ELF-1 (cell line): Measurements from ENCODE around the gene SPEF1.
A peak's percentile ranks its signal among the peaks of the same experiment; 100 is the strongest.
"Not testable (repeated sequence)": the region's sequence is repeated elsewhere in the genome, so short reads cannot be mapped to it uniquely, and the experiment has no call there.

ENCODE experiments used
- DNase-seq: peaks from one replicate; pipeline ENCODE4 v3.0.0-alpha.2; 2016; ENCODE audit warnings: low read depth, low spot score

Gene SPEF1

DNA sequence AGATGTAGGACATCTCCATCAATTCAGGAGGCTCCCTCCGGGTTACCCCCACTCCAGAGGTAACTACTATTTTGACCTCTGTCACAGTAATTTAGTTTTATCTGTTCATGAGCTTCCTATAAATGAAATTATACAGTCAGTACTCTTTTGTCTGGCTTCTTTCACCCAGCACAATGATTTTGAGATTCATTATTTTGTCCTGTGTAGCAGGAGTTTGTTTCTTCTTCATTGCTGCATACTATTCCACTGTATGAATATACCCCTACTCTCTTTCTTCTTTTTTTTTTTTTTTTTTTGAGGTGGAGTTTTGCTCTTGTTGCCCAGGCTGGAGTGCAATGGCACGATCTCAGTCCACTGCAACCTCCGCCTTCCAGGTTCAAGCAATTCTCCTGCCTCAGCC lies 27.3 kb upstream of the SPEF1 start:
- DNase-seq: no peak

DNA sequence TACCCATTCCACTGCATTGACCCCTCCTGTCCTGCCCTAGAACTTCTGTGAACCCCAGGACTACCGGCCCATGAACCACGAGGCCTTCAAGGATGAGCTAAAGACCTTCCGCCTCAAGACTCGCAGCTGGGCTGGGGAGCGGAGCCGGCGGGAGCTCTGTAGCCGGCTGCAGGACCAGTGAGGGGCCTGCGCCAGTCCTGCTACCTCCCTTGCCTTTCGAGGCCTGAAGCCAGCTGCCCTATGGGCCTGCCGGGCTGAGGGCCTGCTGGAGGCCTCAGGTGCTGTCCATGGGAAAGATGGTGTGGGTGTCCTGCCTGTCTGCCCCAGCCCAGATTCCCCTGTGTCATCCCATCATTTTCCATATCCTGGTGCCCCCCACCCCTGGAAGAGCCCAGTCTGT lies 23.5 kb upstream of the SPEF1 start:
- DNase-seq: no peak

DNA sequence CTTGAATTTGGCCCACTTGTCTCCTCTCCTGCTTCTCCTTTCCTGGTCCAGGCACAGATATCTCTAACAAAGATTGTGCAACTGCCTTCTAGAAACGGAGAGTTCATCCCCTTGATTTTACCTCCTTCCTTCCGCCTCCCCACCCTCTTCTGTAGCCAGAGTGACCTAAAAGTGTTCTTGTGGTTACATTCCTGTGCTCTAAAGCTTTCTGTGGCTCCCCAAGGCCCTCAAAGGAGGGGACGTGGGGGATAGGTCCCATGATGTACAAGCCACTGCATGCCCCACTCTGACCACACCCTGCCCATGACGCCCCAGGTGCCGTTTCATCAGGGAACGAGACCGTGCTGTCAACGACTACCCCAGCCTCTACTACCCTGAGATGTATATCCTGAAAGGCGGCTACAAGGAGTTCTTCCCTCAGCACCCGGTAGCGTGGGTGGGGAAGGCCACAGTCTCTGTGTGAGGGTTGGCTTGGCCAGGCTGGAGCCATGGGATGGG lies 23.1 kb upstream of the SPEF1 start:
- no peak for DNase-seq

DNA sequence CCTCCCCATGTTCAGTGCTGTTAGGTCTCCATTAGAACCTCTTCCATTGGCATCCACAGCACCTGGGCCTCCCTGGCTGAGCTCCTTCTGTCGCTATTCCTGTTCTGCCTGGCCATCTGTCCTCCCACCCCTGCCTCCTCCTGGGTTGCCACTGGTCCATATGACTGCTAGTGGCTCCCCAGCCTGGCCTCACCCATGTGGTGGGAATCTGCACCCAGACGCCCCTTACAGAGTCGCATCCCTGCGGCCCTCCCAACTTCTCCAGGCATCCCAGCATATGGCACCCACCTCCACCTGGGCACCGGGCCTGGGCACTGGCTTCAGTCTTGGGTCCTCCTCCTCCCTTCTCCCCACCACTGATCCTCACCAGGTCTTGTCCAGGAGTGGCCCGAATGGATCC lies 22.6 kb upstream of the SPEF1 start:
- DNase-seq: no peak

DNA sequence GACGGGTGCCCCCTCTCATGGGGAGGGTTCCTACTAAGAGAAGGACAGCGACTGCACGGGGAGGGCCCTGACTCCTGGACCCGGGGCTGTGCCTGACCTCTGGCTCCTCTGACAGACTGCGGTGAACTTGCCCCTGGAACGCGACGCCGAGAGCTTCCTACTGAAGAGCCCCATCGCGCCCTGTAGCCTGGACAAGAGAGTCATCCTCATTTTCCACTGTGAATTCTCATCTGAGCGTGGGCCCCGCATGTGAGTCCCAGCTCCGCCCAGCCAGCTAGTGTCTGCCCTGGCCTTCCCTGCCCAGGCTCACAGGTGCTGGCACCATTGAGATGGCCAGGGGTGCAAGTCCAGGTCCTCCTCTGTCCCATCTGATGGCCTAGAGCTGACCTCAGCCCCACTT lies 22.0 kb upstream of the SPEF1 start:
- DNase-seq: no peak

DNA sequence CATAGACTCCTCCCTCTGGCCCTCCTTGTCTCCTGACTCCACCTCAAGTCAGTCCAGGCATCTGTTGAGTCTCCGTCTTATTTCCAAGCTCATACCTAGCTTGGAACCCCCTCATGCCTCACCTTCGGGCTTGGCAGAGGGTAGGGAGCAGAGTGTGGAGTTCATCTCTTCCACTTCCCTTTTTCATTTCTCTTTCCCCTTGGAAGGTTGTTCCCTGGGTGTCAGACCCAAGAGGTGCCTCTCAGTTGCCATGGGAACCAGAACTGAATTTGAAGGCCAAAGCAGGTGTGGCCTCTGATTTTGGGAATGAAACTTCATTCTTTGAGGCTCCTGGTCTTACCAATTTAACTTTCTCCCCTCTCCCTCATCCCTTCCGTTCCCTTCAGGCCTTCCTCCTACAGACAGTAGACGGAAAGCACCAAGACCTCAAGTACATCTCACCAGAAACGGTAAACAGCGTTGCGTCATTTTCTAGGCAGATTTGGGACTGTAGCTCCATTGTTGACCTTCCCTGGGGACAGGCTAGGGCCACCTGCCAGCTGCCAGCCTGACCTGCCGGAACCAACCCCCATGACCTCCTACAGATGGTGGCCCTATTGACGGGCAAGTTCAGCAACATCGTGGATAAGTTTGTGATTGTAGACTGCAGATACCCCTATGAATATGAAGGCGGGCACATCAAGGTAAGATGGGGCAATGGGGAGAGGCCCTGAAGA lies 21.4 kb upstream of the SPEF1 start:
- DNase-seq: no peak

DNA sequence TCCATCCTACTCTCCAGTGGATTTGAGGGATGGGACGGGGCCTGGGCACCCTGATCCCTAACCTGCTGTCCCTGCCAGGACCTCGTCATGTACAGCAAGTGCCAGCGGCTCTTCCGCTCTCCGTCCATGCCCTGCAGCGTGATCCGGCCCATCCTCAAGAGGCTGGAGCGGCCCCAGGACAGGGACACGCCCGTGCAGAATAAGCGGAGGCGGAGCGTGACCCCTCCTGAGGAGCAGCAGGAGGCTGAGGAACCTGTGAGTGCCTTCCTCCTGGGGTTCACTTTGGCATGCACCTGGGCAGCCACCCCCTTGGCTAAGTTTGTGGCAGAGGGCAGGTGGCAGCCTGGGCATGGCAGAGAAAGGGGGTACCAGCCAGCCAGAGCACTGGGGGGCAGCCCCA lies 20.6 kb upstream of the SPEF1 start:
- no peak for DNase-seq

DNA sequence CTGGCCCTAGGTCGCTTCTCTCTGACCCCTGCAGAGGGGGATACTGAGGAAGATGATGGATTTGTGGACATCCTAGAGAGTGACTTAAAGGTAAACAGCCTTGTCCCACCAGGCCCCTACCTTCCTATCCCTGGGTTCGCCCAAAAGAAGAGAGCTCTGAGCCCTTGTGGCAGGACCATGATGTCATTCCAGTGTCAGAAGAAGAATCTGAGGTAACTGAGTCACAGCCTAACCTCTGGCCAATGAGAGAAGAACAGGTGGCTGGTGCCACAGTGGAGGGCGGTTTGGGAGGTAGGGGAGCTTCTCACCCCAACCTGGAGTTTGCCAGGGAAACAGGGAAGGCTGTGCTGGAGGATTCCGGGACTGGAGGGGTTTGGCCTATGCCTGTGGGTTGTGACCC lies 20.1 kb upstream of the SPEF1 start:
- DNase-seq: no peak

DNA sequence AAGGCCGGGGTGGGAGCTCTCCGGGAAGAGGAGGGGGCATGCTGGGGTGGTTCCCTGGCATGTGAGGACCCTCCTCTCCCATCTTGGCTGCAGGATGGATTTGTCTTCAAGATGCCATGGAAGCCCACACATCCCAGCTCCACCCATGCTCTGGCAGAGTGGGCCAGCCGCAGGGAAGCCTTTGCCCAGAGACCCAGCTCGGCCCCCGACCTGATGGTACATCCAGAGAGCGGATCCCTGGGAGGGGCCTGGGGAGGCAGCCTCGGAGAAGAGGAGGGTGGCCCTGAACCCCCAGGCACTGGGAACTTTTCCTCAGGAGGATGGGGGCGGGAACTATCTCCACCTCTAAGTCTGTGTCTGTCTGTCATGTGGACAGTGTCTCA lies 19.6 kb upstream of the SPEF1 start:
- no peak for DNase-seq

DNA sequence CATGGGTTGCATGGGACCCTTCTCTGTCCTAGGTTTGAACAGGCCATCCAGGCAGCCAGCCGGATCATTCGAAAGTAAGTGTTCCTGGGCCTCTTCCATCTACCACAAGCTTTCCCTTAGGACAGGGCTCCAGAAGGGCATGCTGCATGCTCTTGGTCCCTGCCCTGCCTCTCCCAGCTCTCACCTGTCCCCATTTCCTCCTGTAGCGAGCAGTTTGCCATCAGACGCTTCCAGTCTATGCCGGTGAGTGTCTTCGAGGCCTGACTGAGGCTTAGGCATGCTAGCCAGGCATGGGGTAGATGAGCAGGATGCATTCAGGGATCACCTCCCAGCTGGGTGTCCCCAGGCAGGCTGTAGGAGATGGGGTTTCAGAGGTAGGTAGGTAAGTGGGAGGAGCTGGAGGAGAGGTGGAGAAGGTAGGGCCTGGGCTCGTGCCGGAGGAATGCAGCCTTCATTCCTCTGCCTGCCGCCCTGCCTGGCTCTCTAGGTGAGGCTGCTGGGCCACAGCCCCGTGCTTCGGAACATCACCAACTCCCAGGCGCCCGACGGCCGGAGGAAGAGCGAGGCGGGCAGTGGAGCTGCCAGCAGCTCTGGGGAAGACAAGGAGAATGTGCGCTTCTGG lies 19.1 kb upstream of the SPEF1 start:
- DNase-seq: peak; percentile 51

DNA sequence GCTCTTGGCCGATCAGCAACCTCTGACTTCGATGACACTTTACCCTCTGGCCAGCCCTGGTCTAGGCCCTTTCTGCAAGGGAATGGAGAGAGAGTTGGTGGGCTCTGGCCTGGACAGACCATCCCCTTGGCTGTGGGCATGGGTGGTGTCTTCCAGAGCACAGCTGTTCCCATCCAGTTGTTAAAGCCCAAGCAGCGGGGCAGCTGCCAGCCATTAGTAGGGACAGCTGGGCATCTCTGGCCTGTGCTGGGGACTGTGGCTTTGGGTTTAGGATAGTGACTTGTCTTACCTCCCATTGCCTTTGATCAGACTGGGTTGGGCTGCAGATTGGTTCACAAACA lies 17.6 kb upstream of the SPEF1 start:
- no peak for DNase-seq

DNA sequence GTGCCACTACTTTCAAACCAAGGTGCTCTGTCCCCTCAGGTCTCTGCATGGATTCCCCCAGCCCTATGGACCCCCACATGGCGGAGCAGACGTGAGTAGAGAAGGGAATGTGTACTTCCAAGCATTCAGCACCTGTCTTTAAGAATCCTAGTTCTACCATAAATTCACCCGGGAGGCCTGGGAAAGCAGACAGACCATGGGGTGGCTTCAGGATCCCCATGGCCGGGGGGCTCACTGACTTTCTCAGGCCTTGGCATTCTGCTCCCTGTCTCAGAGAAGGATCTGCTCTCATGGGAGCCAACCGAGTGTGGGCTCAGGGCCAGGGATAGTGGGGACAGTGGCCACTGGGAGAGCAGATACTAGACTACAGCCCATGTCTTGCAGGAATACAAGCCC lies 17.1 kb upstream of the SPEF1 start:
- no peak for DNase-seq

DNA sequence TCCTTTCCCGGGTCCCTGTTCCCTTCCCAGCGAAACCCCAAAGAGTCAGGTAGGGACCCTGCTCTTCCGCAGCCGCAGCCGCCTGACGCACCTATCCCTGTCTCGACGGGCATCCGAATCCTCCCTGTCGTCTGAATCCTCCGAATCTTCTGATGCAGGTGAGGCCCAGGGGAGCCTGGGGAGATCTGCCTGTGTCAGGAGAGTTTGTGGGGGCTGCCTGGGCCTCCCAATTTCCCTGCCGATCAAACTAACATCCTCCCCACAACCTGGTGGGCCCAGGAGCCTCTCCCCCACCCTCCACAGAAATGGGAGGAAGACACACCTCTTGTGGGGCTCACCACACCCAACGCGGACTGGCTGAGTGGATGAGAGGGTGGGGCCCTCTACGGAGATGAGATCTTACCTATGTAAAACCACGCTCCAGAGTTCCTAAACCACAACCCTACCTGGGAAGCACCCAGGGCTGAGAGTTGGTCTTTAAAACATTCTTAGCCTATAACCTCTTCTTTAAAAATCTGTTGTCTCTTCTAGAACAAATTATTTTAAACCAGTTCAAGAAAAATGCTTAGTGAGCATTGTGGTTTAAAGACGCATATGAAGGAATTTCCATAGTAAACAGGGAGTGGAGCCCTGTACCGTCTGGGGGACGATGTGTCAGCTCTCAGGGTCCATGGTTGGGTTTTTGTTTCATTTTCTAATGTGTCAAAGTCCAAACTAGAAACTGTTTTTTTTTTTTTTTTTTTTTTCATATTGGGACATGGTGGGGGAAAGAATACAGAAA lies 16.5 kb upstream of the SPEF1 start:
- no peak for DNase-seq

DNA sequence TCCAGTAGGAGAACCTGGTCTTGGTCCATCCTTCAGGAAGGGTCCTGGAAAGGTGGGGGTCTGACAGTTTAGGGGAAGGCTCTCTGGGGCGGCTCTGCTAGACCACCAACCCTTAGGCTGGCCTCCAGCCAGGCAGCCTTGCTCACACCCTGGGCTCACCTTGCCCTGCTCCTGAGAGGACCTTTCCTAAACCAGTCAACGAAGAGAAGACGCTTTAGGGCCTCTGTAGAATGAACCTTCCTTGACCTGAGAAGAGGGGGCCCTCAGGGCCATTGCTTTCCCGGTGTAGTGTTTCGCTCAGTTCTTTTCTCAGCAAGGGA lies 15.9 kb upstream of the SPEF1 start:
- no peak for DNase-seq

DNA sequence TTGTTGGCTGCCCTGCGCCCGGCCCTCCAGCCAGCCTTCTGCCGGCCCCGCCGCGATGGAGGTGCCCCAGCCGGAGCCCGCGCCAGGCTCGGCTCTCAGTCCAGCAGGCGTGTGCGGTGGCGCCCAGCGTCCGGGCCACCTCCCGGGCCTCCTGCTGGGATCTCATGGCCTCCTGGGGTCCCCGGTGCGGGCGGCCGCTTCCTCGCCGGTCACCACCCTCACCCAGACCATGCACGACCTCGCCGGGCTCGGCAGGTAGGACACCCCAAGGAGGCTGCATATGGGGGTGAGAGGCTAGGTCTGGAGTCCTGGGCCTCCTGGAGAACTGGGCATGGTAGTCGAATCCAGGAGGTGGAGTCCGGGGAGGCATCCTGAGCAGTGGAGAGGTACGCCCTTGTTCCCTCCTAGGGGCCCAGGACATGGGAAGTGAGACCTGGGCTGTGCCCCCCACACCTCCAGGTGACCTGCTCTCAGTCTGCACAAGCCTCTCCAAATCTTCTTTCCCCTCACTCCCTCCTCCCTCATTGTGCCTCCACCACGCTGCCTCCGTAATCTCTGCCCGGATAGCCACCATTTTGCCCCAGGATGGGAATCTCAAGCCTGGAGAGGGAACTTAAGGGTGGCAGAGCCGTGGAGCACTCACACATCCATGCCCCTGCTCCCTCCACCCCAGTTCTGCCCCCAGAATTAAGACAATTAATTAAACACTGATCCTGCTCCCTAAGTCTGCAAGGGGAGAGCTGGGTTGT lies 15.4 kb upstream of the SPEF1 start:
- DNase-seq: no peak

DNA sequence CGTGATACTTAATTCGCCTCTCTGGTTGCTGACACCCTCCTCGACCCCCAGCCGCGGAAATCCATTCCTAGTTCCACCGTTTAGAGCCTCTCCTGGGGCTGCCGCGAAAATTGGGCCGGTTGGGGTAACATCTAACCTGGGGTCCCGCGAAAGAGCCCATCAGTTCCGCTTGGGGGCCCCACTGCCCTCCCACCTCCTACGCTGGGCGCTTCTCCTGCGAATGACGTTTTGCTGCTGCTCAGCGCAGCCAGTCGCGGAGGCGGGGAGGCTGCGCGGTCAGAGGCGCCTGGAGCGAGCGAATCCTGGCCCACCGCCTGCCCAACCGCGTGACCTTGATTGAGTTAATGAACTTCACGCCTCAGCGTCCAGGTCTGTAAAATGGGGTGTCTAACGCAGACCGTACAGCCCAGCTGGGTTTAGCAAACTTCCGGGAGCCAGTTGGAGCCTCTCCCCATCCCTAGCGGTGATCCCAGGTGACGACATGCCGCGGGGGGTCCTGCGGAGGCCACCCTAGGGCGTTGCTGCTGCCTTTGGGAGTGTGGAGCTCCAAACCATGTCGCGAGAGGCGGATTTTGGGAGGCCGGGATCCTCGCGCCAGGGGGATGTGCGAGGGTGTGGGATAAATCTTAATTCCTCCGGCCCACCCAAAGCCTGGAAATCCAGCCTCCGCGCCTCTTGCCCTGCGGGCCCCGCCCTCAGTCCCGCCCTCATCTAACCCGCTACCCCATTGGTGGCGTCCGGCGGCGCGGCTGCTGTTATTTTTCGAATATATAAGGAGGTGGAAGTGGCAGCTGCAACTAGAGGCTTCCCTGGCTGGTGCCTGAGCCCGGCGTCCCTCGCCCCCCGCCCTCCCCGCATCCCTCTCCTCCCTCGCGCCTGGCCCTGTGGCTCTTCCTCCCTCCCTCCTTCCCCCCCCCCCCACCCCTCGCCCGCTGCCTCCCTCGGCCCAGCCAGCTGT lies 14.5 kb upstream of the SPEF1 start, which contains the start of gene CDC25B:
CDC25B (plus strand) TSS at position 800 of the 958 bp plus-strand sequence. CDS start 222 bp downstream, outside the sequence.
- DNase-seq: peak; percentile 94

DNA sequence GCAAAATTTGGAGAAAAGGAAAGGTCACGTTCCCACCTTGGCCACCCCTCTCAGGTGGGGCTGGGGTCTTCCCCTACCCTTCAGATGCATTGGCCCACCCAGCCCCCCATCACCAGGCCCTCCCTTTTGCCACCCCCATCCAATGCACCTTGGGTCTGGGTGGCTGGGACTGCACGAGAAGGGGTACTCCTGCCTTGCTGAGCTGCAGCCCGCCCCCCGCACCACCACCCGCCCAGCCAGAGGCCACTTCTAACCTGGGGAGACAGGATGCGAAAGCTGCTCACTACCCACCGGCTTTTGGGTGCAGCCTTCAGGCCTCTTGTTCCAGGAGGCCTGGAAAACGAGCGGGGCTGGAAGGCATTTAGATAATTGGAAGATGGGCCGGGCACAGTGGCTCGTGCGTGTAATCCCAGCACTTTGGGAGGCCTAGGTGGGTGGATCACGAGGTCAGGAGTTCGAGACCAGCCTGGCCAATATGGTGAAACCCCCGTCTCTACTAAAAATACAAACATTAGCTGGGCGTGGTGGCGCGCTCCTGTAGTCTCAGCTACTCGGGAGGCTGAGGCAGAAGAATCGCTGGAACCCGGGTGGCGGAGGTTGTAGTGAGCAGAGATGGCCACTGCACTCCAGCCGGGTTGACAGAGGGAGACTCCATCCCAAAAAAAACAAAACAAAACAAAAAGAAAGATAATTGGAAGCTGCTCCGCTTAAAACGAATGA lies 13.6 kb upstream of the SPEF1 start:
- no peak for DNase-seq

DNA sequence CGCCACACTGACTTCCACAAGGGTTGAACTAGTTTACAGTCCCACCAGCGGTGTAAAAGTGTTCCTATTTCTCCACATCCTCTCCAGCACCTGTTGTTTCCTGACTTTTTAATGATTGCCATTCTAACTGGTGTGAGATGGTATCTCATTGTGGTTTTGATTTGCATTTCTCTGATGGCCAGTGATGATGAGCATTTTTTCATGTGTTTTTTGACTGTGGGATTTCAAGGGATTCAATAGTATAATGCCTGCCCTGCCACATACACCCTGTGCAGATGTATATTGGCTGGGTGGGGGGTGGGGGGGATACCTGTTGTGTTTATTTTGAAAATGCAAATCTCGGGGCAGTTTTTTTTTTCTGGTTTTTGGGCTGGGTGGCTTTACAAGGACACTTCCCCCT lies 12.9 kb upstream of the SPEF1 start:
- DNase-seq: not testable (repeated sequence)

DNA sequence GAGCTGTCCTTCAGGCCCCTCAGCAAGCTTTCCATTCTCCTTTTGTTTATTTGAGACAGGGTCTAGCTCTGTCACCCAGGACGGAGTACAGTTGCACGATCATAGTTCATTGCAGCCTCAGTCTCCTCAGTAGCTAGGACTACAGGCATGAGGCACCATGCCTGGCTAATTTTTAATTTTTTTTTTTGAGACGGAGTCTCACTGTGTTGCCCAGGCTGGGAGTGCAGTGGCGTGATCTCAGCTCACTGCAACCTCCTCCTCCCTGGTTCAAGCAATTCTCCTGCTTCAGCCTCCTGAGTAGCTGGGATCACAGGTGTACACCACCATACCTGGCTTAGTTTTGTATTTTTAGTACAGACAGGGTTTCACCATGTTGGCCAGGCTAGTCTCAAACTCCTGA lies 8.0 kb upstream of the SPEF1 start:
- DNase-seq: not testable (repeated sequence)

DNA sequence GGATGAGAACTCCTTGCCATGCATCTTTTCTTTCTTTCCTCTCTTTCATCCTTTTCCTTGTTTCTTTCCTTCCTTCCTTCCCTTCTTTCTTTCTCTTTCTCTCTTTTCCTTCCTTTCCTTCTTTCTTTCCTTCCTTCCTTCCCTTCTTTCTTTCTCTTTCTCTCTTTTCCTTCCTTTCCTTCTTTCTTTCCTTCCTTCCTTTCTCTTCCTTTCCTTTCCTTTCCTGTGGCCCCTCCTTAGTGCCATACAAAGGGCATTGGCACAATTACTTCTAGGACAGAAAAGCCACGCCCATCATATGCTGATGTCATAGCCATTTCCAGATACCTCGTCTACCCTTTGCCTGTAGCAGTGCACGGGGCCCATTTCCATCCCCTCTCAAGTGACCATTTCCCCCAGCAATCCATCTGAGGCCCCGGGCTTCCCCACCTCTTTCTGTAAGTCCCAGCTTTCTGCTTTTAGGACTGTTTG lies 7.5 kb upstream of the SPEF1 start:
- DNase-seq: no peak
